Nephron (organoid): Measurements from ENCODE around the gene DNAJC15.

Experiments
- H3K27ac Mint-ChIP-seq, 3 experiments: 2 replicates each; pipeline ENCODE4 v1.8.0; 2020; ENCODE audit warnings: mixed read lengths in 3 of 3, mild to moderate bottlenecking in 2 of 3, moderate library complexity in 1 of 3
- H3K27me3 Mint-ChIP-seq: 2 replicates; pipeline ENCODE4 v1.8.0; 2021; ENCODE audit warnings: low read depth, mild to moderate bottlenecking, moderate library complexity, mixed read lengths
- H3K36me3 Mint-ChIP-seq: 2 replicates; pipeline ENCODE4 v1.8.0; 2020; ENCODE audit warnings: low read depth, mixed read lengths
- H3K4me1 Mint-ChIP-seq: 2 replicates; pipeline ENCODE4 v1.8.0; 2020; ENCODE audit warnings: mixed read lengths
- H3K4me3 Mint-ChIP-seq, 3 experiments: 2 replicates each; pipeline ENCODE4 v1.8.0; 2020; ENCODE audit warnings: mild to moderate bottlenecking in 3 of 3, mixed read lengths in 3 of 3, moderate library complexity in 2 of 3
- H3K9me3 Mint-ChIP-seq: 2 replicates; pipeline ENCODE4 v1.8.0; 2020; ENCODE audit warnings: mixed read lengths
- TF ChIP-seq, protein P1 (sequence below), 3 experiments: fragments of 200-600 bp; sonication (generic); IDR thresholded peaks; one replicate each; pipeline ENCODE4 v1.5.0; 2021; ENCODE audit warnings: antibody characterized with exemption in 3 of 3; ENCODE audit not compliant: unreplicated experiment in 3 of 3

The DNAJC15 gene

DNA sequence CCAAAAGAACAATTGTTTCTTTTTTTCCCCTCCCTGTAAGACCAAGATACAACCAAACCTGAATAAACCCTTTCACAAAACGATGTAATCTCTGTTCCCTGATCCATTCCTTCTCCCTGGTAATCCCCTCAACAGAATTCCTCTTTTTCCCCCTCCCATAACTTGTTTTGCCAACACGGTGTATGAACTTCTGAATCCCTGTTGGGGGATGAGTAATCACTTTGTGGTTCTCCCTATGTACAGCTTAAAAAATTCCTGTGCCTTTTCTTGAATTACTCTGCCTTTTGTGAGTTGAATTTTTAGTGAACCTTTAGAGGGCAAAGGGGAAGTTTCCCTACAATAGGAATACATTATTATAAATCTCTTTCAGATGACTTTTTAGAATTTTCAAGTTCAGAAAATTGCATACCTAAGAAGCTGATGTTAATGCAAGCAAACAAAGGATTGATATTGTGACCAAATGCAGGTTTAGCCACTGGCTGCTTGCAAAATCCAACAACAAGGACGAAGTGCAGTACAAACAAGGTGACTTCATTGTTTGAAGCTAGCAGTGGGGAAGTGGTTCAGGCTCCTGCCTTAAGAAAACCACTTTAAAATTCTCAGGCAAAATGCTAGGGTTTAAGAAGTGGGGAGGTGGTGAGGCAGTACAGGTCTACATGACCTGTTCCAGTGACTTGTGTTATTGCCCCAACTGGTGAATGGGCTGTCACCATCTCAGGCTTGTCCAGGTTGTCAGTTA, 16.3 kb upstream of the DNAJC15 start:
- no peaks in the 10 kb centered on the region for H3K36me3 Mint-ChIP-seq
- TF ChIP-seq, protein P1, sequence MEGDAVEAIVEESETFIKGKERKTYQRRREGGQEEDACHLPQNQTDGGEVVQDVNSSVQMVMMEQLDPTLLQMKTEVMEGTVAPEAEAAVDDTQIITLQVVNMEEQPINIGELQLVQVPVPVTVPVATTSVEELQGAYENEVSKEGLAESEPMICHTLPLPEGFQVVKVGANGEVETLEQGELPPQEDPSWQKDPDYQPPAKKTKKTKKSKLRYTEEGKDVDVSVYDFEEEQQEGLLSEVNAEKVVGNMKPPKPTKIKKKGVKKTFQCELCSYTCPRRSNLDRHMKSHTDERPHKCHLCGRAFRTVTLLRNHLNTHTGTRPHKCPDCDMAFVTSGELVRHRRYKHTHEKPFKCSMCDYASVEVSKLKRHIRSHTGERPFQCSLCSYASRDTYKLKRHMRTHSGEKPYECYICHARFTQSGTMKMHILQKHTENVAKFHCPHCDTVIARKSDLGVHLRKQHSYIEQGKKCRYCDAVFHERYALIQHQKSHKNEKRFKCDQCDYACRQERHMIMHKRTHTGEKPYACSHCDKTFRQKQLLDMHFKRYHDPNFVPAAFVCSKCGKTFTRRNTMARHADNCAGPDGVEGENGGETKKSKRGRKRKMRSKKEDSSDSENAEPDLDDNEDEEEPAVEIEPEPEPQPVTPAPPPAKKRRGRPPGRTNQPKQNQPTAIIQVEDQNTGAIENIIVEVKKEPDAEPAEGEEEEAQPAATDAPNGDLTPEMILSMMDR (IDR thresholded peaks at IDR 0.05; ENCODE audit: unreplicated experiment in 3 of 3): no peak
- peak overlapping the region in 1 of 3 experiments; percentile 8 for H3K27ac Mint-ChIP-seq
- H3K4me3 Mint-ChIP-seq: no peak overlapping the region
- peaks cover 6% of the 10 kb centered on the region for H3K4me1 Mint-ChIP-seq
- no peaks in the 10 kb centered on the region for H3K9me3 Mint-ChIP-seq
- H3K27me3 Mint-ChIP-seq: peaks cover 6% of the 10 kb centered on the region

- no peak overlapping the region for H3K4me3 Mint-ChIP-seq
- no peaks in the 10 kb centered on the region for H3K9me3 Mint-ChIP-seq
- H3K36me3 Mint-ChIP-seq: no peaks in the 10 kb centered on the region
- H3K27ac Mint-ChIP-seq: no peak overlapping the region
- TF ChIP-seq, protein P1 (IDR thresholded peaks at IDR 0.05; ENCODE audit: unreplicated experiment in 3 of 3): no peak
- H3K27me3 Mint-ChIP-seq: peaks cover 6% of the 10 kb centered on the region
- peaks cover 6% of the 10 kb centered on the region for H3K4me1 Mint-ChIP-seq
These were observed 14.8 kb upstream of the DNAJC15 start for GRCh38 chr13:43008596-43008995.

GRCh38 chr13:43009506-43009905, 13.9 kb upstream of the DNAJC15 start:
- Mint-ChIP-seq H3K4me3 (no peak overlapping the region), H3K36me3 (no peaks in the 10 kb centered on the region), H3K27me3 (peaks cover 7% of the 10 kb centered on the region), H3K4me1 (peaks cover 6% of the 10 kb centered on the region), H3K9me3 (no peaks in the 10 kb centered on the region), H3K27ac (no peak overlapping the region)
- TF ChIP-seq, protein P1 (IDR thresholded peaks at IDR 0.05; ENCODE audit: unreplicated experiment in 3 of 3): no peak

GRCh38 chr13:43014162-43014561, 9.2 kb upstream of the DNAJC15 start:
- no peak overlapping the region for H3K4me3 Mint-ChIP-seq
- H3K4me1 Mint-ChIP-seq: no peaks in the 10 kb centered on the region
- TF ChIP-seq, protein P1 (IDR thresholded peaks at IDR 0.05; ENCODE audit: unreplicated experiment in 3 of 3): no peak
- H3K27ac Mint-ChIP-seq: no peak overlapping the region
- peaks cover 7% of the 10 kb centered on the region for H3K27me3 Mint-ChIP-seq
- H3K36me3 Mint-ChIP-seq: no peaks in the 10 kb centered on the region
- no peaks in the 10 kb centered on the region for H3K9me3 Mint-ChIP-seq

- Mint-ChIP-seq H3K27ac (no peak overlapping the region), H3K9me3 (no peaks in the 10 kb centered on the region), H3K4me1 (no peaks in the 10 kb centered on the region), H3K4me3 (no peak overlapping the region), H3K36me3 (no peaks in the 10 kb centered on the region), H3K27me3 (peaks cover 4% of the 10 kb centered on the region)
- TF ChIP-seq, protein P1 (IDR thresholded peaks at IDR 0.05; ENCODE audit: unreplicated experiment in 3 of 3): no peak
These were observed 7.2 kb upstream of the DNAJC15 start for GRCh38 chr13:43016226-43016625.

DNA sequence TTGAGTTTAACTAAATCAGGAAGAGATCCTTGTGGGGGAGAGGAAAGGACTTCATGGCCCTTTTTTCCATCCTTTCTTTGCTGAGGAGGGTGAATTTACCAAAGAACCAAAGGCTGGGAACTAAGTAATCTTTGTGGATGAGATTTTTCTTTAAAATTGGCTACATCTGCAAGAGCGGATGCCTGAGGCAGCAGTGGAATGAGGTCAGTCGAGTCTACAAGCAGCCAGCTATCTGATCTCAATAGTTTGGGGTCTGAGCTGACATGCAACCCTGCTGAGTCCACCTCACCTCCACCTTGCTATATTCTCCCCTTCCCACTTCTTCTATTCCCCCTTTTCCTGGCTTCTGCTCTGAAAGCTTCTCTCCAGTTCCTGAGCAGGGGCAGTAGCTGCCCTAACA, 3.6 kb upstream of the DNAJC15 start:
- Mint-ChIP-seq H3K27me3 (no peaks in the 10 kb centered on the region), H3K4me3 (no peak overlapping the region)

More for the DNA sequence above, 3.6 kb upstream of the DNAJC15 start:
- Mint-ChIP-seq H3K9me3 (peaks cover 4% of the 10 kb centered on the region), H3K4me1 (peaks cover 24% of the 10 kb centered on the region), H3K27ac (no peak overlapping the region), H3K36me3 (peaks cover 4% of the 10 kb centered on the region)
- TF ChIP-seq, protein P1 (IDR thresholded peaks at IDR 0.05; ENCODE audit: unreplicated experiment in 3 of 3): no peak
